CD4-positive, alpha-beta T cell treated with Interleukin-6 at 100 ng/mL for 8 hours (primary cell): ENCODE results near the gene STAT4.

Experiments
- DNase-seq: peaks from one replicate; pipeline ENCODE4 v3.0.0-alpha.2; 2020; ENCODE audit warnings: mixed read lengths, low spot score

Gene STAT4

DNA sequence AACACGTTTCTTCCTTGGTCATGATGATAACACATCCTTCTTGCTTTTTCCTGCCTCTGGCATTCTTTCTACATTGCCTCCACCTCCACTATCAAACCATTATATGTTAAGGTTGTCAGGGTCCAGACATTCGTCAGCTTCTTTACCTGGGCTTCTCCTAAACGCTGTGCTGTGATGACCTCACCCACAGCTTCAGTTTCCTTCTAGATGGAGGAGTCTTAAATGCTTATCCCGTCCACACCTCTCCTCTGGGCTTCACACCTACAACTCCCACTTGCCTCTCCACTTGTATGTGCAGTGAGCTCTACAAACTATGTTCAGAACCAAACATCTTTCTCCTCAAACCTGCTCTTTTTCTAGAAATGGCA lies 136.2 kb downstream of the STAT4 start:
- no peak for DNase-seq

DNA sequence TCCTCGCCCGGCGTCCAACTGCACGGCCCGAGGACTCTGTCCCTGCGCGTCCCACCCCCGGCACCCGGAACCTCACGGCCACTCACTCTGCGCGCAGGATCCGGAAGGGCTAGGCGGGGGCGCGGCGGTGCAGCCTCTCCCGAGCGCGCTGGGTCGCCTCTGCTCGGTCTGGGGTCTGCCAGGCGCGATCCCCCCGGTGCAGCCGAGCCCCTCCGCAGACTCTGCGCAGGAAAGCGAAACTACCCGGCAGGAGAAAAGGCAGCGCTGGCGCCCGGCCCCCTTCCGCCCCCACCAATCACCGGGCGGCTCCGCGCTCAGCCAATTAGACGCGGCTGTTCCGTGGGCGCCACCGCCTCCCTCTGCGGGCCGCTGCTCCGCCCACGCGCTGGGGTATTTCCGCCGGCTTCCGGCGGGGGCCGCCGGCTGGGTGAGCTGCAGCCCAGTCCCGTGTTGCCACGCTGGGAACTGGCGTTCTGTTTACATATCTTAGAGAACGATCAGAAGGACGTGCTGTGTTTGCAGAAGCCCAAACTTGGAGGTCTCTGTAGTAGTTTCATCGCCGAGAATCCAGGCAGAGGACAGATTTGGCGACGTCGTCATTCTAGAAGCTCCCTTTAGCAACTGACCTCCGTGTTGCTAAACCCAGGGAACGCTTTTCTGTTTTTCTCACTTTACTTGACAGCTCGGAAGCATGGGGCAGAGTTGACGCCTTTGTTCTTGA lies 136.7 kb downstream of the STAT4 start, which contains the start of gene STAT1:
Gene STAT1, minus strand, starts transcription at position 240 of the 721 bp plus-strand sequence. CDS start 4,168 bp downstream, outside the sequence.
- peak; percentile 93 for DNase-seq

DNA sequence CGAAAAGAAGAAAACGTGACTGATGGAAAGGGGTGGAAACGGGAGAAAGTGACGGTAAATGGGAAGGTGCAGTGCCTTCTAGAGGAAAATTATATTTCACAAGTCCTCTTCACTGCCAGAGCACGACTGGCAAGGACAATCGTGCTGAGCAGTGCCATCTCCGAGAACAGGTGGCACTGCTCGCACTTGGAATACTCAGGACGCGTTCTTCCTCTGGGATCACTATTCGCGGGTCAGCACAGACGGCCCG lies 137.2 kb downstream of the STAT4 start:
- no peak for DNase-seq

DNA sequence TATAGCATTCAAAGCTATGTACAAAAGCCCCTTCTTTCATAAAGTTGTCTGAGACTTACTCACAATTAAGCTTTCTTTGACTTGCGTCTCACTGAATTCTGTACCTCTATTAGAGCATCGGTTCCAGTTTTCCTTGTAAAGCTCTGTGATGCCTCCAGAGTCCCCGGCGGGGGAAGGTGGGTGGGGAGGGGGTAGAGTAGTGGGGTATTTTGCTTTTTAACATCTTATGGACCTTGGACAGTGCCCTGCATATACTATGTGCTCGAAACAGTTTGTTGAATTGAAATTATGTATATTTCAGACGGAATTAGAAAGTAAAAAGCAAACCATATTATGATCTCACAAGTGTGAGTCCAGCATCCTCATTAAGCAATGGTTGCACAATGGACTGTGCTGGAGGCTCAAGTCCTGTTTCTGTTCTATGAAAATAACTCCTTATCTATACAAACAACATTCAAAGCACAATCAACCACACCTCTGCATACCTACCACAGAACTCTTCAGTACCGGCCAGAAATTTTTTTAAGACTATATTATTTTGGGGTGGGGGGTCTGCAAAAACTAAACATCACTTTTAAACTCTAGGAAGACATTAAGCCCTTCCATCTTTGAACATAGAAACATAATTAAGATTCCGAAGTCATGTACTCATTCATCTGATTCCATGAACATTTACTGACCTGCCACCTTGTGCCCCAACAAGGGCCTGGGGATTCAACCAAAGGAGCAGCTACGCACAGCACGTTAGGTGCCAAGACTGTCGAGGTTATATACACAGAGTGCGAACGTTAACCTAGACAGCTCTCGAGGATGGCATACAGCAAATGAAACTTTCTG lies 137.7 kb downstream of the STAT4 start:
- DNase-seq = no peak

DNA sequence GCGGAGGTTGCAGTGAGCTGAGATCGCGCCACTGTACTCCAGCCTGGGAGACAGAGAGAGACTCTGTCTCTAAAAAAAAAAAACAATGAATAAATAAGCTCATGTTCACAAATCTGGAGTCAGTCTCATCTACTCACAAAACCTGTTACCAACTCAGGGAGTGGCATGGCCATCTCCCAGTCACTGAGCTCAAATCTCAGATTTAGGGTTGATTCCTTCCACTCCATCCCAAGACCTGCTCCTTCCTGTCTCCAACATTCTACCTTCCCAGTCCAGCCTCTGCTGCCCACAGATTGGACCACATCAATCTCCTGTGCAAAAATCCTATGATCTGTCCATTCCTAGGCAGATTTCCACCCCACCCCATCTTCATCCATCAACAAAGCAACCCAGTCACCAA lies 138.4 kb downstream of the STAT4 start:
- no peak for DNase-seq

DNA sequence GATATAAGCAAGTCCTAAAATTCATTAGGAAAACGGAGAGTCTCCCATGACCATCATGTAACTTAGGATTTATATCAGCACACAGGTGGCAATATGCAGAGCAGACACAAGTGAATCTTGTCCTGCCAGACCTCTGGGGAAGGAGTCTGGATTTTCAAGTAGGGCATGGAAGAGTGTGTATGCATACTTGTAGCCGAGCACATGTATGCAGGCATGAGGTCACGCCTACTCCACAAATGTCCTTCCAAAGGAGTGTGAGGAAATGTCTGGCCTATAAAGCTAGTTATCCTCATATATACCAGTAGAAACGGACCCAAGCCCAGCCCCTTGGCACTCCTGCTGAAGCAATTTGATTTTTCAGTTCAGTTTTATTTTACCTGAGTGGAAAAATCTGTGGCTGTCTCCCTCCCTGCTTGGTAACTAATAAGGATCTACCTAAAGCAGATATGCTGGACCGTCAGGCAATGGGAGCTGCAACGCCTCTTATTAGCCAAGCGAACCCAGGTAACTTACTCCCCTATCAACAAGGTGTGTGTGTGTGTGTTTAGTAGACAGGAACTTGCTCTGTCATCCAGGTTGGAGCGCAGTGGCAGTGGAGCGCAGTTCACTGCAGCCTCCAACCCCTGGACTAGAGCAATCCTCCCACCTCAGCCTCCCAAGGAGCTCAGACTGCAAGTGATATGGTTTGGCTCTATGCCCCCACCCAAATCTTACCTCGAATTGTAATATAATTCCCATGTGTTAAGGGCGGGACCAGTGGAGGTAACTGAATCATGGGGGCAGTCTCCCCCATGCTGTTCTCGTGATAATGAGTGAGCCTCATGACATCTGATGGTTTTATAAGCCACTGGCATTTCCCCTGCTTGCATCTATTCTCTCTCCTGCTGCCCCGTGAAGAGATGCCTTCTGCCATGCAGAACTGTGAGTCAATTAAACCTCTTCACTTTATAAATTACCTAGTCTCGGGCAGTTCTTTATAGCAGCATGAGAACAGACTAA lies 139.6 kb downstream of the STAT4 start:
- peak; percentile 15 for DNase-seq

DNA sequence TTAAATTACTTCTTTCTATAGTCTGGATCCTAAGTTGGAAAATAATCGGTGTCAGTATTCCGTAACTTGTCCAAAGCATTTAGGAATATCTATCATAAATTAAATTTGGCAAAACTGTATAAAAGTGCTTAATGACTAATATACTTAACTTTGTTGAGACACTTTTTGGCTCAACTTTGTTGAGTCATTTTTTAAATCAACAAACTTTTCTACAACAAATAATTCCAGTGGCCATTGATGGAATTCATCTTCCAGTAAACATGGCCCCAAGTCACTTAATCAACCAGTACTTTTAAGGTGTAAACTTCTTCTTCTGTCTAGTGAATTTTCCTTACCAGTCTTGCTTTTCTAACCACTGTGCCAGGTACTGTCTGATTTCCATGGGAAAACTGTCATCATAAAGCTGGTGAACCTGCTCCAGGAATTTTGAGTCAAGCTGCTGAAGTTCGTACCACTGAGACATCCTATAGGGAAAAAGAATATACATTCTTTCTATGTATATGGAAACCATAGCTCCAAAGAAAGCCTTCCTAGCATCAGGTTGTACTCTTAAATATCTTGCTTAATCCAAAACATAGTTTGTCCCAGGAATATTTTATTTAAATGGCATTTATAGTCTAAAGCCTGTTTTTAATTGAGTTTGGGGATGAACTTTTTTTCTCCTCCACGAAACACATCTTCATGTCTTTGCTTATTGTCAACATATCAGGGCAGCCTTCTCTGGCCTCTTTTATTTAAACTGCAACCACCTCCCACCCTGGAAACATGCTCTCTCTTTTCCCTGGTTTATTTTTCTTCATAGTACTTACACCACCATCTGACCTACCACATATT lies 141.0 kb downstream of the STAT4 start:
- no peak for DNase-seq

DNA sequence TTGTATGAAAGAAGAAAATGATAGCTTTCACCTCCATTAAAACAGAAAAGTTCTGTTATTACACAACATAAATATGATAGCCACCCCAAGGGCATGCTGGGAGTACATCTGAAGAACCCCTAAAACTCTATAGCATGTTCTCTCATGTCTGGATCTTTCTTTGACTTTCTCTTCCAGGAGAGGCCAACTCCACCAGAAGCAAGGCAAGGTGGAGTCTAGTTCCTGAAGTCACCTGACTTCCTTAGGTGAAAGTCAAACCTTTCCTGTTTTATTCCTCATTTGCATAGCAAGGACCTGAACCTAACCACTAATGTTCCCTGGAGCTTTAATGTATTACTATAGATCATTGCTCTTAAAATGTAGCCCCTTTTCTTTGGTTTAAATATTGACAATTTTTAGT lies 142.5 kb downstream of the STAT4 start:
- DNase-seq = no peak

DNA sequence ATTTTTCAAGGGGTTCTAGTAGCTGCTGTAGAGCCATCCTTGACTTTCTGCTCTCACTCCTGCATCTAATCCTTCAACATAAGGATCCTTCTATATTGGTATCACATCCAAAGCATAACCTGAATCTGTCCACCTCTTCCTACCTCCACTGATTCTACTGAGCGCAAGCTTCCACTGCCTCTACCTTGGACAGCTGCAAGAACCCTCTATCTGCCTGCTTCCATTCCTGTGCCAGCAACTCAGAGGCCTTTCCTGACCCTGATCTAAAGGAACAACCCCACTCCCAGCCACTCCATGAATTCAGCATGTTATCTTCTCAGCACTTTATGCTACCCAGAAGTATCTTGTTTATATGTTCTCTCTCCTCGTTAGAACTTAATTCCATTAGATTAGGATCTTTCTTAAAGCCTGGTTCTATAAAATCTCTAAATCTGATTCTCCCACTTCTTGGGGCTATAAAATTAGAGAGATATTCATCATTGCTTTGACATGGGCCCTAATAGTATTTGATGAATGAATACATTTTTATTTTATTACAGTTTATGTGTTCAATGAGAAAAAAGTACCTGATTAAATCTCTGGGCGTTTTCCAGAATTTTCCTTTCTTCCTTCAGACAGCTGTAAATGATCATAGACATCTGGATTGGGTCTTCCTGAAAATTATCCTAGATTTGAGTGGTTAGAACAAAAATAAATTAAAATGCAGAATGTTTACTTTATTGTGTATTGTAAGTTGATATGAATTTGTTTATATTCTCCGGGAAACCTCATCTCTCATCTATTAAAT lies 143.6 kb downstream of the STAT4 start:
- DNase-seq = no peak

DNA sequence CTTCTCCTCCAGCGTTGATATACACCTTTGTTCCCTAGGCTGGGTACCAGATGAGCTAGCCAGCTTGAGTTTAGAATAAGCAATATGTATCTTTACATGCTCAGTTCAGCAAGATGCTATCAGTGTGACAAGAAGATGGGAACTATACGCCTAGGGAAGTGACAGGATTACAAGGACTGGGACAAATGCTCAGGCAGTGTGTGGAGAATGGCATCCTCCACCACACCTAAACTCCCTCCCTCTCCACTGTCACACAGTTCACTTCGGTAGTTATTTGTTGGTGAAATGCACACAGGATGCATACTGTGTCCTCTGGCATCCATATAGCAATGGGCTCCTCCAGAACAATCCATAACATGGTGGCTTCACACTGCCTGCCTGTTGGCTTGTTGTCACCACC lies 144.5 kb downstream of the STAT4 start:
- DNase-seq = no peak

DNA sequence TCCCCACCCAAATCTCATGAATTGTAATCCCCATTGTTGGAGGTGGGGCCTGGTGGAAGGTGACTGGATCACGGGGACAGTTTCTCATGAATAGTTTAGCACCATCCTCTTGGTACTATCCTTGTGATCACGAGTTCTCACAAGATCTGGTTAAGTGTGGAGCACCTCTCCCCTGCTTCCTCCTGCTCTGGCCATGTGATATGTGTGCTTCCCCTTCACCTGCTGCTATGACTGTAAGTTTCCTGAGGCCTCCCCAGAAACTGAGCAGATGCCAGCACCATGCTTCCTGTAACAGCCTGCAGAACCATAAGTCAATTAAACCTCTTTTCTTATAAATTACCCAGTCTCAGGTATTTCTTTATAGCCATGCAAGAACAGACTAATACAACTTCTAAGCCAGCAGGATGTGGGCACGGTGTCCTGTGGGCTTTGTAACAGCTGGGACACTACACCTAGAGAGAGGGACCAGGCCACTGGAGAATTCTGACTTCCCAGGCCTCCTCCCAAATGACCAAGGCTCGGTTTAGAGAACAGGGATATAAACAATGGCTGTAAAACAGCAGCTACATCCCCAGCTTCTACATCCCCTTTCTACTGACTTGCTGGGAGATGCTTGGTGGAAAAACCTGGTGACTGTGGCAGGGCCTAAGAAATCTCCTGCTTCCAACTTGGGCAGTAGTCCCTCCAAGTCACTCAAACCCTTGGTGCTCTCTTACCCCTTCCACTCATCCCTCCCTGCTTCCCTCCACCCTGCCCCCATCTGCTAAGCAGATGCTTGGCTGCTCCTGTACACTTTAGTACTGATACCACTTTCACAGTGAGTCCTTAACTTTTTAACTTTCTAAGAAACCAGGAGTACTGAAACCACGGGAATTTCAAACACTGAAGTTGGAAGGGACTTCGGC lies 147.1 kb downstream of the STAT4 start:
- no peak for DNase-seq

DNA sequence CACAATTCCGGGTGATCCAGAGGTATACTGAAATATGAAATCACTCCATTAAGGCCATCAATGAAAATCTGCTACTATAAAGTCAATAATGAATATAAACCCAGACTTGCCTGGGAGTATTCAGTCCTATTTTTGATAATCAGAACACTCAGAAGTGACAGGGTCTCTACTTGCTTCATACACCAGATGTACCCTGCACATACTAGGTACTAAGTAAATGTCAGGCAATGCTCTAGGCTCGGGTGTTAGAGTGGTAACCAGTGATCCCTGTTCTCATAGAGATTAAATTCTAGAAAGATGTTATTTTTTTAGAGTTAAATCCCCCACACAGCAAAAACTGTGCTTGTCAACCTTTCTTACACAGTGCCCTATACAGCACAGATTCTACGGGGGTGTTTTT lies 149.2 kb downstream of the STAT4 start:
- DNase-seq = no peak

DNA sequence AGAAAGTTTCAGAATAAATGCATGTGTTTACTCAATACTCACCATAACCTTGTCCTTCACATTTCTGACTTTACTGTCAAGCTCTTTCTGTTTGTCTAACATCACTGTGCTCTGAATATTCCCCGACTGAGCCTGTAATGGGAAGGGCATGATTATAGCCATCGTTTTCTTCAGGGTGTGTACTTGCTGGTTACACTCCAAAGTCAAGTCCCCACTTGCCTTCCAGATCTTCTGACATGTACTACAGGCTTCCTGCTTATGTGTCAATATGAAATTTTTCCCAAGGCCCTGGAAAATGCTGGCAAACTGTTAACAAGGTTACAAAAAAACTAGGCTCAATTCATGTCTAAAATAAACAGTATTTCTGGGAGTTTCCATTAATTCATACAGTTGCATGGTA lies 149.8 kb downstream of the STAT4 start:
- no peak for DNase-seq

DNA sequence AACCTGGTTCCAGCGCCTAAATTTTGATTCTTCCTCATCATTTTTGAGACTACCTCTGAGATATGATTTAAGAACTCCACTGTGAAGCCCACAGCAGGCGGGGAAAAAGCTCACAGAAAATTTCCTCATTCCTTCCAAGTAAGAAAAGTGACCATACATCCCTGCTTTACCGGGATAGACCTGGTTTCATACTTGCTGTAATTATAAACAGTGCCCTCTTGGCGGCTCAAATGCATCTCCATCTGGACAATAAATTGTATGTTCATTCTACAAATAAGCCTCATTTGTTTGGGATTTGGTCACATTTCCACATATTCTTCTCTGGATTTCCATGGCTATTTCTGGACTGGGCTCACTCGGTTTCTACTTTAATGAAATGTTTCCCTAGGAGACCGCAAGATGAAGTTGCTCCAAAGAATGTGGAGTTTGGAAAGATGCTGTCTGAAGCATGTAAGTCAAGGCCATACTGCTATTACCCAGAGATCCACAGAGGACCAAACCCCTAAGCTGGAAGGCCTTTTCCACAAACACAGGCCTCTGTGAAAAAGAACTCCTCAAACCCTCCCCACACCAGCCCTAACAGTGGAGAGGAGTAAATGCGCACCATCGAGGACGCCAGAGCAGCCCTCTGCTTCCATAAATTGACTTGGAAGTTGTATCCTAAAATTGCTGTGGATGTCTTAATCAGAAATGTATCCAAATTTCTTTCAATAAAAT lies 150.7 kb downstream of the STAT4 start:
- DNase-seq = no peak

DNA sequence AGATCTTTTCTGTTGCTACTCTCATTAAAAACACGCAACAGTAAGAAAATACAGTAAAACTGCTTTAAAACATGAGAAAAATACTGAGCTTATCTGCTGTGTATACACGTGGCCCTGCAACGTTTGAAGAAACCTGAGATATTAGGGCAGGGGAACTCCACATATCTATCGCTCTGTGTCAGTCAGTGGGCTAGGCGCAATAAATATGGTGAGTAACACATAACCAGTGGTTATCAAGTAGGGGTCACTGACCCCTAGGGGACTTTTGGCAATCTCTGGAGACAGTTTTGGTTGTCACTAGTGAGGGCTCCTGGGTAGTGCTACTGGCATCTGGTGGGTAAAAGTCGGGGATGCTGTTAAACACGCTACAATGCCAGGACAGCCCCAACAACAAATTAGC lies 151.7 kb downstream of the STAT4 start:
- DNase-seq = no peak

DNA sequence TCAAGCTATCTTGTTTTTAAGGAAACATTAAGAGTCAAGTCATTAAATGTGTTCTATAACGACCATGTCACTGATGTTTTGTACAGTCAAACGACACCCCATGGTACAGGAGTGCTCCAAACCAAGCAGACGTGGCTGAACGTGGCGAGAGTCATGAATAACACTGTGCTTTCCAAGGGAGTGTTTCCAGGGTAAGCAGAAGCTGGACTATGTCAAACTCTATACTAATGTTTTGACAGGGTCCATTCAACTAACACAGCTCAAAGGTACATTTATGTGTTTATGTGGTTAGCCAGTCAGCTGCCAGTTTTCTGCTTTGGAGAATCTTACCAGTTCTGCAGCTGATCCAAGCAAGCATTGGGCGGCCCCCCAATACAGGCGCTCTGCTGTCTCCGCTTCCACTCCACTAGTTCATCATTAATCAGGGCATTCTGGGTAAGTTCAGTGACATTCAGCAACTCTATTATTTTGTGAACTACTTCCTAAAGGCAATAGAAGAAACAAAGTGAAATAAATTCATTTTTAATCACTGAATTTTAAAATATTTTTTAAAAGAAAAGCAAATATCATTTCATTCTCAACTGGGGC lies 153.2 kb downstream of the STAT4 start:
- DNase-seq = no peak

DNA sequence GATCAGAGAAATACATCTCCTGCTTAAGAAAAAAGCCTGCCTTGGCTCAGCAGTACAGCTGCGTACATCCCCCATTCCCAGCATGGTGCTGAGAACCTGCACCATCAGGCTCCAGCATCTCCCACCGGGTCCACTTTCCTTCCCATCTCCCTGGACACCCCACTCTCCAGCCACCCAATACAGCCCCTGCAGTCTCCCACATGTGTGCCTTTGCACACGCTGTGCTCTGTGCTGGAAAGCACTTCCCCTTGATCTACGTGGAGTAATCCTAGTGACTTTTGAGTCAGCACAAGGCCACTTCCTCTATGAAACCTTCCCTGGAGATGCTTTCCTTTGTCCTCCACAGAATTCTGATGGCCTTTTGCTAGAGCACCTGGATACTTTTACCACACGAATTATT lies 153.8 kb downstream of the STAT4 start:
- DNase-seq = no peak

DNA sequence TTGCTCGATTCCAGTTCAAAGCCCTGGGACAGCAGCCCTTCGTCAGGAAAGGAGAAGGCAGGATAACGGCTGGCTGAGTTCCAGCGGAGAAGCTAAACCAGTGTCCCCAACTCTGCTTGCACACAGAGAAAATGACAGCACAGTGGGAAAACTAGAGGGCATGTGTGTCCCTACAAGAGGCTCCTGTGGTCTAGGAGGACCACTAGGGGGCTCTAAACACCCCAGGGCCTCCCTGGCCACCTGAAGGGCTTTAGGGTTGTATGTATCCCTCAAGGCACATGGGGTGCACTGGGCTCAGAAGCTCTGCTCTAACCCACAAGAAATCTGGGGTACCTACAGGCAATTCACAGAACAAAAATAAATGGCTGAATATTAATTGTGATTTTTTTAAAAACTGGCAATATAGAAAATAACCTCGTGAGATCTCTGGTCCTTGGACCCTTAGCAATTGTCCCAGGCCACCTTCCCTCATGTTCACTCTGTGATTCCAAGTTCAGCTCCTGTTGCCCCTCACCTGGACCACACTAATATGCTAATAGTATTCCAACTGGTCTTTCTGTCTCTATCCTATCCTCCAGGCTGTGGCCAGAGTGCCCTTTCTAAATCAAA lies 154.4 kb downstream of the STAT4 start:
- peak; percentile 57 for DNase-seq
